A549 treated with ZK216348 at 1 μM for 4 hours (cell line): Measurements from ENCODE around the gene MSANTD7. TPM values are rescaled to one million over a fixed set of nuclear protein-coding genes. Genes with fewer than 3 reads are reported as not detected.

Source experiments
- total RNA-seq: library from RNA; stranded (reverse); fragments of 200-300 nt; extraction: Qiagen RNA extraction; gene quantifications from 5 replicates; pipeline ENCODE4 v1.2.3, GENCODE V29; 2022; ENCODE audit warnings: low read depth

MSANTD7 gene
- 10.6 to 12.8 TPM (median 11.7 TPM) in 5 replicates for total RNA-seq

GRCh38 chr10:14837757-14838581 is at the start of gene MSANTD7, which contains the start of the genes CDNF and HSPA14:
MSANTD7 (plus strand) TSS chr10:14838306; CDS start chr10:14842285, 3,979 bp downstream.
CDNF (minus strand) TSS chr10:14838037; CDS start chr10:14837946, 91 bp downstream.
HSPA14 (plus strand) TSS chr10:14838306; CDS start chr10:14838403, 97 bp downstream.

GRCh38 chr10:14878266-14879123 is 40.4 kb downstream of the MSANTD7 start, which contains the start of gene SUV39H2:
SUV39H2 (plus strand) TSS chr10:14878866; CDS start chr10:14878889, 23 bp downstream.

Other genes with a start within 250 kb of the MSANTD7 start
- gene FAM107B, start 63.4 kb upstream of the MSANTD7 start, total RNA-seq: 93.0 to 205 TPM (median 137 TPM) in 5 replicates
- 0.52 to 1.4 TPM (median 1.1 TPM) in 5 replicates for gene CDNF, start 269 bp upstream of the MSANTD7 start, total RNA-seq
- 39.1 to 49.5 TPM (median 43.7 TPM) in 5 replicates for gene HSPA14, start within 50 bp of the MSANTD7 start, total RNA-seq
- gene SUV39H2, start 40.6 kb downstream of the MSANTD7 start, total RNA-seq: 17.8 to 25.8 TPM (median 18.5 TPM) in 5 replicates
- gene DCLRE1C, start 115.8 kb downstream of the MSANTD7 start, total RNA-seq: 4.7 to 7.0 TPM (median 5.5 TPM) in 5 replicates
- 1.00 to 1.4 TPM (median 1.2 TPM) in 3 of 5 replicates, not detected in the others for gene MEIG1, start 121.1 kb downstream of the MSANTD7 start, total RNA-seq
- gene OLAH, start 205.6 kb downstream of the MSANTD7 start, total RNA-seq: 0.28 to 0.48 TPM (median 0.45 TPM) in 3 of 5 replicates, not detected in the others